C1 segment of cervical spinal cord (tissue), 14 donors: Measurements from ENCODE around the gene ARHGAP10.

ENCODE experiments used
- DNase-seq, 14 donors: peaks; one replicate each; lab custom pipeline; 2025; lab: John Stamatoyannopoulos, UW

Gene ARHGAP10

GRCh38 chr4:147768113-147768512 is 36.2 kb downstream of the ARHGAP10 start:
- DNase-seq: no peak

- DNase-seq: no peak
Measured at GRCh38 chr4:147769386-147769785, 37.5 kb downstream of the ARHGAP10 start.

- DNase-seq: no peak
Measured at GRCh38 chr4:147770831-147771230, 38.9 kb downstream of the ARHGAP10 start.

- DNase-seq: no peak
Measured at GRCh38 chr4:147772056-147772455, 40.2 kb downstream of the ARHGAP10 start.

- no peak for DNase-seq
Measured at GRCh38 chr4:147772459-147772969, 40.6 kb downstream of the ARHGAP10 start.

GRCh38 chr4:147773261-147774184 is 41.6 kb downstream of the ARHGAP10 start:
- DNase-seq: no peak

- no peak for DNase-seq
Measured at GRCh38 chr4:147776716-147777115, 44.8 kb downstream of the ARHGAP10 start.

- DNase-seq: no peak
Measured at GRCh38 chr4:147777456-147778091, 45.7 kb downstream of the ARHGAP10 start.

GRCh38 chr4:147778942-147779341 is 47.1 kb downstream of the ARHGAP10 start:
- DNase-seq: no peak

GRCh38 chr4:147779451-147779850 is 47.6 kb downstream of the ARHGAP10 start:
- no peak for DNase-seq

- DNase-seq: no peak
Measured at GRCh38 chr4:147780137-147780777, 48.4 kb downstream of the ARHGAP10 start.

GRCh38 chr4:147782087-147782781 is 50.3 kb downstream of the ARHGAP10 start:
- DNase-seq: no peak

- DNase-seq: no peak
Measured at GRCh38 chr4:147785129-147785528, 53.2 kb downstream of the ARHGAP10 start.

GRCh38 chr4:147786031-147786430 is 54.1 kb downstream of the ARHGAP10 start:
- DNase-seq: no peak

- DNase-seq: no peak
Measured at GRCh38 chr4:147786531-147786930, 54.6 kb downstream of the ARHGAP10 start.

- no peak for DNase-seq
Measured at GRCh38 chr4:147787204-147787603, 55.3 kb downstream of the ARHGAP10 start.

GRCh38 chr4:147788791-147789190 is 56.9 kb downstream of the ARHGAP10 start:
- no peak for DNase-seq

GRCh38 chr4:147789596-147789995 is 57.7 kb downstream of the ARHGAP10 start:
- DNase-seq: no peak

GRCh38 chr4:147790412-147790811 is 58.5 kb downstream of the ARHGAP10 start:
- DNase-seq: no peak

GRCh38 chr4:147791341-147791740 is 59.5 kb downstream of the ARHGAP10 start:
- DNase-seq: no peak

- no peak for DNase-seq
Measured at GRCh38 chr4:147791865-147792264, 60.0 kb downstream of the ARHGAP10 start.
